GM23338 (cell line): Measurements from ENCODE around the gene HEPACAM2. TPM values are rescaled to one million over a fixed set of nuclear protein-coding genes. Genes with fewer than 3 reads are reported as not detected.

Experiments
- ATAC-seq: fragments of 200-7000 bp; cut with Tn5 transposase; 3 replicates; pipeline ENCODE4 v1.9.1; 2020
- DNase-seq: peaks from one replicate; pipeline ENCODE4 v3.0.0-alpha.2; 2015; ENCODE audit warnings: low spot score
- H2AFZ ChIP-seq: fragments of 200-600 bp; sonication (generic); 2 replicates; pipeline ENCODE4 v1.8.0; 2016; ENCODE audit warnings: antibody characterized with exemption, mild to moderate bottlenecking, moderate library complexity
- H3F3A ChIP-seq: fragments of 200-600 bp; sonication (generic); replicated peaks from 2 replicates; pipeline ENCODE4 v1.8.0; 2017; ENCODE audit warnings: antibody characterized with exemption, mixed run types, low read depth
- H3K27ac ChIP-seq: fragments of 200-600 bp; sonication (generic); 2 replicates; pipeline ENCODE4 v1.6.1; 2016; ENCODE audit warnings: low read depth
- H3K27me3 ChIP-seq: fragments of 200-600 bp; sonication (generic); 2 replicates; pipeline ENCODE4 v1.8.0; 2016; ENCODE audit warnings: mild to moderate bottlenecking, mixed run types, moderate library complexity; ENCODE audit not compliant: insufficient read depth
- H3K36me3 ChIP-seq: fragments of 200-600 bp; sonication (generic); 2 replicates; pipeline ENCODE4 v1.8.0; 2016; ENCODE audit warnings: mild to moderate bottlenecking; ENCODE audit not compliant: insufficient read depth
- H3K4me1 ChIP-seq: fragments of 200-600 bp; sonication (generic); 2 replicates; pipeline ENCODE4 v1.8.0; 2016; ENCODE audit warnings: mild to moderate bottlenecking, moderate library complexity; ENCODE audit not compliant: insufficient read depth
- H3K4me2 ChIP-seq: fragments of 200-600 bp; sonication (generic); 2 replicates; pipeline ENCODE4 v1.7.1; 2017; ENCODE audit warnings: mixed run types
- H3K4me3 ChIP-seq: fragments of 200-600 bp; sonication (generic); 2 replicates; pipeline ENCODE4 v1.6.1; 2016; ENCODE audit warnings: mixed run types
- H3K79me2 ChIP-seq: fragments of 200-600 bp; sonication (generic); replicated peaks from 2 replicates; pipeline ENCODE4 v1.8.0; 2017; ENCODE audit warnings: mild to moderate bottlenecking; ENCODE audit not compliant: insufficient read depth
- H3K9me2 ChIP-seq: fragments of 200-600 bp; sonication (generic); 2 replicates; pipeline ENCODE4 v1.8.0; 2017; ENCODE audit not compliant: insufficient read depth
- H4K20me1 ChIP-seq: fragments of 200-600 bp; sonication (generic); replicated peaks from 2 replicates; pipeline ENCODE4 v1.8.0; 2017; ENCODE audit warnings: mild to moderate bottlenecking; ENCODE audit not compliant: insufficient read depth
- H3K27ac Mint-ChIP-seq: 2 replicates; pipeline ENCODE4 v1.8.0; 2020; ENCODE audit warnings: inconsistent platforms, mild to moderate bottlenecking, moderate library complexity, mixed read lengths
- H3K27me3 Mint-ChIP-seq: 3 replicates; pipeline ENCODE4 v1.8.0; 2022; ENCODE audit warnings: low read depth, mild to moderate bottlenecking, moderate library complexity, mixed read lengths, inconsistent platforms; ENCODE audit not compliant: insufficient read depth, poor library complexity
- H3K36me3 Mint-ChIP-seq: 3 replicates; pipeline ENCODE4 v1.8.0; 2021; ENCODE audit warnings: low read depth, mild to moderate bottlenecking, inconsistent platforms, moderate library complexity, mixed read lengths
- H3K4me1 Mint-ChIP-seq: 3 replicates; pipeline ENCODE4 v1.8.0; 2020; ENCODE audit warnings: mild to moderate bottlenecking, inconsistent platforms, mixed read lengths
- H3K4me3 Mint-ChIP-seq: 3 replicates; pipeline ENCODE4 v1.8.0; 2021; ENCODE audit warnings: moderate library complexity, mild to moderate bottlenecking, inconsistent platforms, mixed read lengths
- H3K9me3 Mint-ChIP-seq: 3 replicates; pipeline ENCODE4 v1.8.0; 2020; ENCODE audit warnings: moderate library complexity, mild to moderate bottlenecking, inconsistent platforms, mixed read lengths
- CREB1 ChIP-seq: fragments of 250-450 bp; sonication (Bioruptor Pico); IDR thresholded peaks from 2 replicates; pipeline ENCODE4 v1.5.0; 2020; ENCODE audit warnings: low read depth, mild to moderate bottlenecking, moderate library complexity
- EZH2 ChIP-seq: fragments of 200-600 bp; sonication (generic); IDR thresholded peaks from one replicate; pipeline ENCODE4 v1.8.0; 2017; ENCODE audit warnings: antibody characterized with exemption, mild to moderate bottlenecking, low read depth; ENCODE audit not compliant: unreplicated experiment
- EZH2phosphoT487 ChIP-seq: fragments of 200-600 bp; sonication (generic); IDR thresholded peaks from one replicate; pipeline ENCODE4 v1.8.1; 2018; ENCODE audit warnings: antibody characterized with exemption; ENCODE audit not compliant: unreplicated experiment
- JUNB ChIP-seq: IDR thresholded peaks from one replicate; pipeline ENCODE4 v1.6.1; 2016; ENCODE audit warnings: antibody characterized with exemption; ENCODE audit not compliant: unreplicated experiment
- NANOG ChIP-seq: IDR thresholded peaks from 2 replicates; pipeline ENCODE4 v1.6.1; 2016; ENCODE audit warnings: antibody characterized with exemption, borderline replicate concordance
- POLR2AphosphoS5 ChIP-seq: IDR thresholded peaks from 2 replicates; pipeline ENCODE4 v1.6.1; 2016; ENCODE audit warnings: antibody characterized with exemption, low read depth
- ZNF114 ChIP-seq: fragments of 250-450 bp; sonication (Bioruptor Pico); IDR thresholded peaks from 2 replicates; pipeline ENCODE4 v1.5.0; 2020; ENCODE audit warnings: mild to moderate bottlenecking, moderate library complexity
- polyA plus RNA-seq: library from polyadenylated mRNA; unstranded; fragments of >200 nt; fragmentation: Nextera tagmentation; extraction: Ambion mirVana; gene quantifications from 2 replicates; pipeline ENCODE4 v1.2.1, GENCODE V29; 2016
- total RNA-seq: library from RNA; depleted of rRNA; stranded (reverse); fragments of >200 nt; shearing (Covaris generic); gene quantifications from 2 replicates; pipeline ENCODE4 v1.2.3, GENCODE V29; 2014
- TF ChIP-seq, protein P1 (sequence below): IDR thresholded peaks from 2 replicates; pipeline ENCODE4 v1.6.1; 2016; ENCODE audit warnings: antibody characterized with exemption
- TF ChIP-seq, protein P2 (sequence below): fragments of 250-450 bp; sonication (Bioruptor Pico); IDR thresholded peaks from 2 replicates; pipeline ENCODE4 v1.5.0; 2020; ENCODE audit warnings: mild to moderate bottlenecking, moderate library complexity
- TF ChIP-seq, protein P3 (sequence below), 2 experiments: fragments of 200-600 bp in 1 of 2; sonication (generic) in 1 of 2; conservative IDR thresholded peaks; 2 replicates each; pipeline versions ENCODE4 v1.5.1 to v1.6.1; 2016 to 2017; ENCODE audit warnings: antibody characterized with exemption in 2 of 2, low read depth in 2 of 2, mild to moderate bottlenecking in 2 of 2, moderate library complexity in 1 of 2

The HEPACAM2 gene
- total and polyA plus RNA-seq, 2 experiments from 2014 or later: not detected

DNA sequence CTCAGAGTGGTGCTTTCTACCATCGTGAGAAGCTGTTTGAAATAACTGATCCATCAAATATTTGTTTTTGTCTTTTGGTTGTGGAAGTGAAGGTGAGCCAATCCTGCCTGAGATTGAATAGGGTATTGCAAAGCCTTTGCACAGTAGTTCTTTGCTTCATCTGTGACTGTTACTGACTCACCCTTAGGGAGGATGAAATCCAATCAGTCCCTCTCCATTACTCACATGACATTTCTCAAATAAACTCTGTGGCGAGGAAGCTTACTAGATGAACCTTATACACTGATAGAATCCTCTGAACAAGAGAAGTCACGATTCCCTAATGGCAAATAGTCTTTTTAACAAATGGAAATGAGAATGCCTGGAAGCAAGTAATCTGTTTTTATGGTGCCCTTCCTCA lies 31.9 kb downstream of the HEPACAM2 start:
- DNase-seq (no peak), ATAC-seq (no peak)
- Histone ChIP-seq H3K9me2 (no peaks in the 10 kb centered on the region), H3K27me3 (no peaks in the 10 kb centered on the region), H3K4me1 (no peaks in the 10 kb centered on the region), H3K79me2 (no peaks in the 10 kb centered on the region), H4K20me1 (no peaks in the 10 kb centered on the region), H3K36me3 (no peaks in the 10 kb centered on the region), H3F3A (no peaks in the 10 kb centered on the region), H3K4me3 (no peak overlapping the region), H2AFZ (no peak overlapping the region), H3K27ac (no peak overlapping the region), H3K4me2 (no peak overlapping the region)
- no peaks in the 10 kb centered on the region for H3K36me3 Mint-ChIP-seq
- H3K4me3 Mint-ChIP-seq: no peak overlapping the region
- no peaks in the 10 kb centered on the region for H3K9me3 Mint-ChIP-seq
- no peaks in the 10 kb centered on the region for H3K4me1 Mint-ChIP-seq
- H3K27ac Mint-ChIP-seq: no peak overlapping the region
- no peaks in the 10 kb centered on the region for H3K27me3 Mint-ChIP-seq
- no peak for TF ChIP-seq POLR2AphosphoS5
- no peak for TF ChIP-seq ZNF114
- TF ChIP-seq JUNB: no peak
- no peak for TF ChIP-seq NANOG
- TF ChIP-seq, protein P1, sequence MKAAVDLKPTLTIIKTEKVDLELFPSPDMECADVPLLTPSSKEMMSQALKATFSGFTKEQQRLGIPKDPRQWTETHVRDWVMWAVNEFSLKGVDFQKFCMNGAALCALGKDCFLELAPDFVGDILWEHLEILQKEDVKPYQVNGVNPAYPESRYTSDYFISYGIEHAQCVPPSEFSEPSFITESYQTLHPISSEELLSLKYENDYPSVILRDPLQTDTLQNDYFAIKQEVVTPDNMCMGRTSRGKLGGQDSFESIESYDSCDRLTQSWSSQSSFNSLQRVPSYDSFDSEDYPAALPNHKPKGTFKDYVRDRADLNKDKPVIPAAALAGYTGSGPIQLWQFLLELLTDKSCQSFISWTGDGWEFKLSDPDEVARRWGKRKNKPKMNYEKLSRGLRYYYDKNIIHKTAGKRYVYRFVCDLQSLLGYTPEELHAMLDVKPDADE: no peak
- TF ChIP-seq EZH2phosphoT487: no peak

DNA sequence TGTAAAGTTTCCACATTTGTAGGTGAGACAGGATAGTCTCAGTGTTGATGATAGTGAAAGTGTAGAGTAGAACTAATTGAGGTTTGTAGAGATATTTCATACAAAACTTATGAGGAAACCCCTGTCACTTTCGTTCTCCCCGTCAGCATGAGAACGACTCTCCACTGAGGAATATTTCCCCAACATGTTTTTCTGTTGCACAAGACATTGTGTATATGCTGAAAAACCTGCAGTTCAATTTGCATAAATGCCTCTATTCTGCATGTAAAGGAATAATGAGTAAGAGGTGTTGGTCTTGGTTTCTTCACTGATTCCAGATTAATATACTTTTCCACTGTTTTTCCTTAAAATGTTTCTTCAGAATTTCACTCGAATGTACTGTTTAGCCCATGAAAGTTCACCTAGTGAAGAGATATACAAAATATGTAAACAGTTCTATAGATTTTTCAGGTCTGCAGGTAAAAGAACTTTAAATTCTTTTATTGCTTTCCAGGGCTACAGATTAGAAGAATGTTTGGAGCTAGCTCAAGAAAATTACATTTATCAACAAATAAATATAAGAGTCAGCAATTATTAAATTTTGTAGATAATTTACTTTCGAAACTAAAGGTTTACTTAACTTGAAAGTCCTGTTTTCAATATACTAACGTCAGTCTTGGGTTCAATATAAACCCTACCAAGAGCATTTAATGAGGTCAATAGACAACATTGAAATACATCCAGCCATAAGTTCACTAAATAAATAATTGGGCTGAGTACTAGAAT lies 37.2 kb downstream of the HEPACAM2 start:
- H2AFZ ChIP-seq: no peak overlapping the region
- DNase-seq: no peak
- Mint-ChIP-seq H3K4me1 (no peaks in the 10 kb centered on the region), H3K27me3 (no peaks in the 10 kb centered on the region), H3K27ac (no peak overlapping the region), H3K4me3 (no peak overlapping the region), H3K9me3 (no peaks in the 10 kb centered on the region), H3K36me3 (no peaks in the 10 kb centered on the region)
- no peak overlapping the region for H3K4me3 ChIP-seq
- no peak overlapping the region for H3K27ac ChIP-seq
- H3K79me2 ChIP-seq: no peaks in the 10 kb centered on the region
- no peak for ATAC-seq
- H4K20me1 ChIP-seq: no peaks in the 10 kb centered on the region
- no peaks in the 10 kb centered on the region for H3K36me3 ChIP-seq
- H3K27me3 ChIP-seq: no peaks in the 10 kb centered on the region
- TF ChIP-seq EZH2: no peak
- TF ChIP-seq, protein P1: no peak
- no peak for TF ChIP-seq POLR2AphosphoS5
- TF ChIP-seq, protein P2, sequence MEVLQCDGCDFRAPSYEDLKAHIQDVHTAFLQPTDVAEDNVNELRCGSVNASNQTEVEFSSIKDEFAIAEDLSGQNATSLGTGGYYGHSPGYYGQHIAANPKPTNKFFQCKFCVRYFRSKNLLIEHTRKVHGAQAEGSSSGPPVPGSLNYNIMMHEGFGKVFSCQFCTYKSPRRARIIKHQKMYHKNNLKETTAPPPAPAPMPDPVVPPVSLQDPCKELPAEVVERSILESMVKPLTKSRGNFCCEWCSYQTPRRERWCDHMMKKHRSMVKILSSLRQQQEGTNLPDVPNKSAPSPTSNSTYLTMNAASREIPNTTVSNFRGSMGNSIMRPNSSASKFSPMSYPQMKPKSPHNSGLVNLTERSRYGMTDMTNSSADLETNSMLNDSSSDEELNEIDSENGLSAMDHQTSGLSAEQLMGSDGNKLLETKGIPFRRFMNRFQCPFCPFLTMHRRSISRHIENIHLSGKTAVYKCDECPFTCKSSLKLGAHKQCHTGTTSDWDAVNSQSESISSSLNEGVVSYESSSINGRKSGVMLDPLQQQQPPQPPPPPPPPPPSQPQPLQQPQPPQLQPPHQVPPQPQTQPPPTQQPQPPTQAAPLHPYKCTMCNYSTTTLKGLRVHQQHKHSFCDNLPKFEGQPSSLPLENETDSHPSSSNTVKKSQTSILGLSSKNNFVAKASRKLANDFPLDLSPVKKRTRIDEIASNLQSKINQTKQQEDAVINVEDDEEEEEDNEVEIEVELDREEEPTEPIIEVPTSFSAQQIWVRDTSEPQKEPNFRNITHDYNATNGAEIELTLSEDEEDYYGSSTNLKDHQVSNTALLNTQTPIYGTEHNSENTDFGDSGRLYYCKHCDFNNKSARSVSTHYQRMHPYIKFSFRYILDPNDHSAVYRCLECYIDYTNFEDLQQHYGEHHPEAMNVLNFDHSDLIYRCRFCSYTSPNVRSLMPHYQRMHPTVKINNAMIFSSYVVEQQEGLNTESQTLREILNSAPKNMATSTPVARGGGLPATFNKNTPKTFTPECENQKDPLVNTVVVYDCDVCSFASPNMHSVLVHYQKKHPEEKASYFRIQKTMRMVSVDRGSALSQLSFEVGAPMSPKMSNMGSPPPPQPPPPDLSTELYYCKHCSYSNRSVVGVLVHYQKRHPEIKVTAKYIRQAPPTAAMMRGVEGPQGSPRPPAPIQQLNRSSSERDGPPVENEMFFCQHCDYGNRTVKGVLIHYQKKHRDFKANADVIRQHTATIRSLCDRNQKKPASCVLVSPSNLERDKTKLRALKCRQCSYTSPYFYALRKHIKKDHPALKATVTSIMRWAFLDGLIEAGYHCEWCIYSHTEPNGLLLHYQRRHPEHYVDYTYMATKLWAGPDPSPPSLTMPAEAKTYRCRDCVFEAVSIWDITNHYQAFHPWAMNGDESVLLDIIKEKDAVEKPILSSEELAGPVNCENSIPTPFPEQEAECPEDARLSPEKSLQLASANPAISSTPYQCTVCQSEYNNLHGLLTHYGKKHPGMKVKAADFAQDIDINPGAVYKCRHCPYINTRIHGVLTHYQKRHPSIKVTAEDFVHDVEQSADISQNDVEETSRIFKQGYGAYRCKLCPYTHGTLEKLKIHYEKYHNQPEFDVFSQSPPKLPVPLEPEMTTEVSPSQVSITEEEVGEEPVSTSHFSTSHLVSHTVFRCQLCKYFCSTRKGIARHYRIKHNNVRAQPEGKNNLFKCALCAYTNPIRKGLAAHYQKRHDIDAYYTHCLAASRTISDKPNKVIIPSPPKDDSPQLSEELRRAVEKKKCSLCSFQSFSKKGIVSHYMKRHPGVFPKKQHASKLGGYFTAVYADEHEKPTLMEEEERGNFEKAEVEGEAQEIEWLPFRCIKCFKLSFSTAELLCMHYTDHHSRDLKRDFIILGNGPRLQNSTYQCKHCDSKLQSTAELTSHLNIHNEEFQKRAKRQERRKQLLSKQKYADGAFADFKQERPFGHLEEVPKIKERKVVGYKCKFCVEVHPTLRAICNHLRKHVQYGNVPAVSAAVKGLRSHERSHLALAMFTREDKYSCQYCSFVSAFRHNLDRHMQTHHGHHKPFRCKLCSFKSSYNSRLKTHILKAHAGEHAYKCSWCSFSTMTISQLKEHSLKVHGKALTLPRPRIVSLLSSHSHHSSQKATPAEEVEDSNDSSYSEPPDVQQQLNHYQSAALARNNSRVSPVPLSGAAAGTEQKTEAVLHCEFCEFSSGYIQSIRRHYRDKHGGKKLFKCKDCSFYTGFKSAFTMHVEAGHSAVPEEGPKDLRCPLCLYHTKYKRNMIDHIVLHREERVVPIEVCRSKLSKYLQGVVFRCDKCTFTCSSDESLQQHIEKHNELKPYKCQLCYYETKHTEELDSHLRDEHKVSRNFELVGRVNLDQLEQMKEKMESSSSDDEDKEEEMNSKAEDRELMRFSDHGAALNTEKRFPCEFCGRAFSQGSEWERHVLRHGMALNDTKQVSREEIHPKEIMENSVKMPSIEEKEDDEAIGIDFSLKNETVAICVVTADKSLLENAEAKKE (CRISPR knock-in tag): no peak
- TF ChIP-seq, protein P3, sequence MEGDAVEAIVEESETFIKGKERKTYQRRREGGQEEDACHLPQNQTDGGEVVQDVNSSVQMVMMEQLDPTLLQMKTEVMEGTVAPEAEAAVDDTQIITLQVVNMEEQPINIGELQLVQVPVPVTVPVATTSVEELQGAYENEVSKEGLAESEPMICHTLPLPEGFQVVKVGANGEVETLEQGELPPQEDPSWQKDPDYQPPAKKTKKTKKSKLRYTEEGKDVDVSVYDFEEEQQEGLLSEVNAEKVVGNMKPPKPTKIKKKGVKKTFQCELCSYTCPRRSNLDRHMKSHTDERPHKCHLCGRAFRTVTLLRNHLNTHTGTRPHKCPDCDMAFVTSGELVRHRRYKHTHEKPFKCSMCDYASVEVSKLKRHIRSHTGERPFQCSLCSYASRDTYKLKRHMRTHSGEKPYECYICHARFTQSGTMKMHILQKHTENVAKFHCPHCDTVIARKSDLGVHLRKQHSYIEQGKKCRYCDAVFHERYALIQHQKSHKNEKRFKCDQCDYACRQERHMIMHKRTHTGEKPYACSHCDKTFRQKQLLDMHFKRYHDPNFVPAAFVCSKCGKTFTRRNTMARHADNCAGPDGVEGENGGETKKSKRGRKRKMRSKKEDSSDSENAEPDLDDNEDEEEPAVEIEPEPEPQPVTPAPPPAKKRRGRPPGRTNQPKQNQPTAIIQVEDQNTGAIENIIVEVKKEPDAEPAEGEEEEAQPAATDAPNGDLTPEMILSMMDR (conservative IDR thresholded peaks at IDR 0.05; ENCODE audit: low read depth in 2 of 2): no peak
- no peak for TF ChIP-seq NANOG
- no peak for TF ChIP-seq ZNF114
- no peak for TF ChIP-seq CREB1 (CRISPR knock-in tag)
- no peaks in the 10 kb centered on the region; the same call in 1 of the 2 replicates for H3K9me2 ChIP-seq
- H3F3A ChIP-seq: no peaks in the 10 kb centered on the region
- H3K4me1 ChIP-seq: no peaks in the 10 kb centered on the region
- no peak overlapping the region for H3K4me2 ChIP-seq
